Activated naive CD8-positive, alpha-beta T cell treated with anti-CD3 and anti-CD28 coated beads for 36 hours (primary cell): ENCODE results near the gene PLPPR5. TPM values are rescaled to one million over a fixed set of nuclear protein-coding genes. Genes with fewer than 3 reads are reported as not detected.

Experiments
- DNase-seq: peaks from one replicate; pipeline ENCODE4 v3.0.0; 2021
- H3K27ac Mint-ChIP-seq: one replicate; pipeline ENCODE4 v1.8.0; 2022; ENCODE audit warnings: mild to moderate bottlenecking, moderate library complexity, mixed read lengths
- H3K27me3 Mint-ChIP-seq: one replicate; pipeline ENCODE4 v1.8.0; 2022; ENCODE audit warnings: mild to moderate bottlenecking, mixed read lengths
- H3K36me3 Mint-ChIP-seq: one replicate; pipeline ENCODE4 v1.8.0; 2021; ENCODE audit warnings: mild to moderate bottlenecking, mixed read lengths
- H3K4me1 Mint-ChIP-seq: one replicate; pipeline ENCODE4 v1.8.0; 2021; ENCODE audit warnings: mixed read lengths
- H3K4me3 Mint-ChIP-seq: one replicate; pipeline ENCODE4 v1.8.0; 2022; ENCODE audit warnings: mild to moderate bottlenecking, moderate library complexity, mixed read lengths
- H3K9me3 Mint-ChIP-seq: one replicate; pipeline ENCODE4 v1.8.0; 2022; ENCODE audit warnings: mixed read lengths
- total RNA-seq, 2 experiments: library from RNA; stranded (reverse); gene quantifications; one replicate each; pipeline ENCODE4 v1.2.3, GENCODE V29; 2021

PLPPR5 gene
- total RNA-seq, 2 experiments from 2014 or later: not detected

GRCh38 chr1:98940722-98941079, 64.0 kb downstream of the PLPPR5 start:
- no peak for DNase-seq
- Mint-ChIP-seq H3K4me1 (peaks cover 12% of the 10 kb centered on the region), H3K27me3 (no peaks in the 10 kb centered on the region), H3K36me3 (no peaks in the 10 kb centered on the region), H3K27ac (no peak overlapping the region), H3K4me3 (no peak overlapping the region), H3K9me3 (no peaks in the 10 kb centered on the region)

DNA sequence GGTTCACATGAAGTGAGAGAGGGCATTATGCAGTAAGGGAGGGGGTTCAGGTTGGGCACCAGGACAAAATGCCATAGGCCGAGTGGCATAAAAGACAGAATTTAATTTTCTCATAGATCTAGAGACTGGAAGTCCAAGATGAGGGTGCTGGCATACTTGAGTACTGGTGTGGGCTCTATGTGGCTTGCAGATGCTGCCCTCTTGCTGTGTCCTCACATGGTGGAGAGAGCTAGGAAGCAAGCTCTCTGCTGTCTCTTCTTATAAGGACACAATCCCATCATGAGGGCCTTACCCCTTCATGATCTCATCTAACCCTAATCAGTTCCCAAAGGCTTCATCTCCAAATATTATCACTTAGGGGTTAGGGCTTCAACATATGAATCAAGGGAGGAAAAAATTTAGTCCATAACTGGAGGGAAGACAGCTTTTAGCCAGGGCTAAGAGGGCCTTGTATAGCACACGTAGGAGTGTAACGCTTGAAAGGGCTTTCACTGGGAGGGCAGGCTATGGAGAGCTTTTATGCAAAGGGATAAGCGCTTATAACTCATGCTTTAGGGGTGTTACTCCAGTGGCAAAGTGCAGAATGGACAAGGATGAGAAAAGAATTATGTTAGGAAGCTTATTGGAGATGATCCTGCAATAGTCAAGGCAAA, 64.5 kb downstream of the PLPPR5 start:
- Mint-ChIP-seq H3K27ac (no peak overlapping the region), H3K27me3 (no peaks in the 10 kb centered on the region), H3K36me3 (no peaks in the 10 kb centered on the region), H3K4me1 (peaks cover 12% of the 10 kb centered on the region), H3K4me3 (no peak overlapping the region), H3K9me3 (no peaks in the 10 kb centered on the region)
- DNase-seq: no peak

DNA sequence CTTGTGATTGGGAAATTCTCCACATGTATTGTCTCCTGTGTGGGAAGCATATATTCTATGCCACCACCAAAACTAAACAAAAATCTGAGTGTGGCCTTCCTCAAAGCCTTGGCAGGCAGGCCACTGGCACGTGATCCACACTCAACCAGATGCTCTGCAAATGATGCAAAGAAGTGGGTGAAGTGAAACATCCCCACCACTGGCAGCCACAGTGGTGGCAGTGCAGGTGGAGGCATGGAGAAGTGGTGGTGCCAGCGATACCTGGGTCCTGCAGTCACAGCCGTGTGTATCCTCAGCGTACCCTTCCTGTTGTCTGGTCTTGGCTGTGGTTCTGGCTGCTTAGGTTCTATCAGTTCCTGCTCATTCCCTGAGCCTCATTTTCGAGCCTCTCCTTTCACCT, 65.2 kb downstream of the PLPPR5 start:
- H3K36me3 Mint-ChIP-seq: no peaks in the 10 kb centered on the region
- no peak for DNase-seq
- no peak overlapping the region for H3K4me3 Mint-ChIP-seq
- H3K9me3 Mint-ChIP-seq: no peaks in the 10 kb centered on the region
- H3K27ac Mint-ChIP-seq: no peak overlapping the region
- no peaks in the 10 kb centered on the region for H3K27me3 Mint-ChIP-seq
- H3K4me1 Mint-ChIP-seq: peaks cover 13% of the 10 kb centered on the region

GRCh38 chr1:98937347-98937746, 67.3 kb downstream of the PLPPR5 start:
- DNase-seq: no peak
- no peak overlapping the region for H3K27ac Mint-ChIP-seq
- H3K36me3 Mint-ChIP-seq: no peaks in the 10 kb centered on the region
- peaks cover 13% of the 10 kb centered on the region for H3K4me1 Mint-ChIP-seq
- H3K9me3 Mint-ChIP-seq: no peaks in the 10 kb centered on the region
- H3K4me3 Mint-ChIP-seq: no peak overlapping the region
- no peaks in the 10 kb centered on the region for H3K27me3 Mint-ChIP-seq

DNA sequence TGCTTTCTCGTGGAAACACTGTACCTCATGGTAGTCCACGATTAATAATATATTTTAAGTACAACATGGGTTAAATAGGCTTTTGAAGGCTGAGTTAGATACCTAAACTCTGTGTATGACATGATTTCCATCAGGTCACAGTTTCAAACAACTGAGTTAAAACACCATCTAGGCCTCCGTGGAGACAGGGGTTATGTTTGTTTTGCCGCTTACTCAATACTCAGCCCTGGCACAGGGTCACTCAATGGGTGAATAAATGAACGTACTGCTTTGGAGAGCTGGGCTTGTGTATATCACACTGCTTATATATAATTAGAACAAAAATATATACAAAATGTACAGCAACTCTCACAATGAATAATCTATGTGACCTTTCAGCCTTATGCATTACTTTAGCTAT, 72.5 kb downstream of the PLPPR5 start:
- Mint-ChIP-seq H3K27me3 (no peaks in the 10 kb centered on the region), H3K4me3 (no peak overlapping the region), H3K9me3 (no peaks in the 10 kb centered on the region), H3K4me1 (peaks cover 1% of the 10 kb centered on the region), H3K27ac (no peak overlapping the region), H3K36me3 (no peaks in the 10 kb centered on the region)
- no peak for DNase-seq

DNA sequence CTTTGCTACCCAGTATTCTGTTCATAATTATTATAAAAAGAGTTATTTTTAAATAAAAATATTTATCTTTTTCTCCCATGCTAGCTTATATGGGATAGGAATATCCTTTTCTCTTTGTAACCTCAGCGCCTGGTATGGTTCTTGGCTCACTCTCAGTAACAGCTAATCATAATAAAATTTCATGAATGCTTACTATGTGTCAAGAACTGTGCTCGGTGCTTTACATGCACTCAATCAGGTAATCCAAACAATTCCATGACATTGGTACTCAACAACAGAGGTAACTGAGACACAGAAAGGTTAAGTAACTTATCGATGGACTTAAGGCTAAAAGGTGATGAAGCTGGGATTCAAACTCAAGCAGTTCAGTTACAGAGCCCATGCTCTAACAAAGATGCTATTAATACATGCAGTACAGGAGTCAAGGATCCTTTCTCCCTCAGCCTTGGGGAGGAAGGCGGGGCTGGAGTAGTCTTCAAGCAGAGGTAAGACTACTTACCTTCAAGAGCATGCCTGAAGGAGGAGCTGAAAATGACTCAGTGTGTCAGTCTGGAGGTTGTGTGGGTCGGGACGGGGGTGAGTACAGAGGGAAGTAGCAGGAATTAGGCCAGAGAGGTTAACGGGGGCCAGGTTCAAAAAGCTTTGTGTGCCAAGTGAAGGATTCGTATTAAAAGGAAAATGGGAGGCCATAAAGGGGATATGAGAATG, 73.4 kb downstream of the PLPPR5 start:
- Mint-ChIP-seq H3K36me3 (no peaks in the 10 kb centered on the region), H3K4me3 (no peak overlapping the region), H3K9me3 (no peaks in the 10 kb centered on the region), H3K4me1 (peaks cover 1% of the 10 kb centered on the region), H3K27ac (no peak overlapping the region), H3K27me3 (no peaks in the 10 kb centered on the region)
- no peak for DNase-seq

DNA sequence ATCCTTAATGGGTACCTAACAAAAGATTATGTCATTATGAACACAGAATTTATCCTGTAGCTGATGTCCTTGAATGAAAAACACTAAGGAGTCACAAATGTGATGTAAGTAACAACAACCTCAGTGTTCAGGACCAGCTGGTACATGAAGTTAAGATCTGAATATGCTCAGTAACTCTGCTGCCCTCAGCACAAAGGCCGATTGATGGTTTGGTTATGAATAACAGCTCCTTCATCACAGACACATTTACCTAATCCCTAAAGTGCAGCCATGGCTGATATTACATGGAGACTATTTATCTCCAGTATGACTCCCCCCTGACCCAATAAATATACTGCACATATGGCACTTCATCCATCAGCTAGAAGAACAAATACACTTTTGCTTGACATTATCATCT, 75.2 kb downstream of the PLPPR5 start:
- H3K27me3 Mint-ChIP-seq: no peaks in the 10 kb centered on the region
- no peaks in the 10 kb centered on the region for H3K4me1 Mint-ChIP-seq
- H3K9me3 Mint-ChIP-seq: no peaks in the 10 kb centered on the region

GRCh38 chr1:98926597-98926996, 78.1 kb downstream of the PLPPR5 start:
- Mint-ChIP-seq H3K9me3 (no peaks in the 10 kb centered on the region), H3K4me3 (no peak overlapping the region), H3K36me3 (no peaks in the 10 kb centered on the region), H3K4me1 (no peaks in the 10 kb centered on the region), H3K27ac (no peak overlapping the region), H3K27me3 (no peaks in the 10 kb centered on the region)
- DNase-seq: no peak

More for the DNA sequence above, 75.2 kb downstream of the PLPPR5 start:
- Mint-ChIP-seq H3K4me3 (no peak overlapping the region), H3K36me3 (no peaks in the 10 kb centered on the region), H3K27ac (no peak overlapping the region)
- no peak for DNase-seq

DNA sequence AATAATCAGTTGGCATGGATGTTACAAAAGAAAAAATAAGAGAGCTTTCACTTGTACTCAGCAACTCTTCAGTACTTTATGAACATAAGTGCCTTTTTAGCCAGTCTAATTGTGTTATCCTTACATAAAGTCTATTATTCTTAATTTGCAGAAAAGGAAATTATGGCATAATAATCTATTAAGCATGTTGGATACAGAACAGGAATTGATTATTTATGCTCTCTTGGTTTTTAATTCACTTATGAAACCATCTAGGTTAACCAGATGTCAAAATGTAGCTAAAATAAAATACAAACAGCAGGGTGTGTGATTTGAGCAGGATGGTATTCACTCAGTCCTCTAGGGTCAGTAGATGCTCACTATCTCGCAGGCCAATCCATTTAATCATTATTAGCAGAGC, 79.7 kb downstream of the PLPPR5 start:
- H3K27me3 Mint-ChIP-seq: no peaks in the 10 kb centered on the region
- H3K4me1 Mint-ChIP-seq: peaks cover under 1% of the 10 kb centered on the region
- H3K9me3 Mint-ChIP-seq: no peaks in the 10 kb centered on the region
- no peak for DNase-seq
- H3K27ac Mint-ChIP-seq: no peak overlapping the region
- no peak overlapping the region for H3K4me3 Mint-ChIP-seq
- no peaks in the 10 kb centered on the region for H3K36me3 Mint-ChIP-seq

- DNase-seq: no peak
- Mint-ChIP-seq H3K4me3 (no peak overlapping the region), H3K36me3 (no peaks in the 10 kb centered on the region), H3K4me1 (peaks cover 2% of the 10 kb centered on the region), H3K9me3 (no peaks in the 10 kb centered on the region), H3K27ac (no peak overlapping the region), H3K27me3 (no peaks in the 10 kb centered on the region)
These were observed 81.0 kb downstream of the PLPPR5 start for GRCh38 chr1:98923667-98924066.

- DNase-seq: no peak
- no peak overlapping the region for H3K4me3 Mint-ChIP-seq
- H3K27ac Mint-ChIP-seq: no peak overlapping the region
- H3K4me1 Mint-ChIP-seq: peaks cover 2% of the 10 kb centered on the region
- no peaks in the 10 kb centered on the region for H3K9me3 Mint-ChIP-seq
- H3K36me3 Mint-ChIP-seq: no peaks in the 10 kb centered on the region
- H3K27me3 Mint-ChIP-seq: no peaks in the 10 kb centered on the region
These were observed 82.8 kb downstream of the PLPPR5 start for GRCh38 chr1:98921817-98922216.

DNA sequence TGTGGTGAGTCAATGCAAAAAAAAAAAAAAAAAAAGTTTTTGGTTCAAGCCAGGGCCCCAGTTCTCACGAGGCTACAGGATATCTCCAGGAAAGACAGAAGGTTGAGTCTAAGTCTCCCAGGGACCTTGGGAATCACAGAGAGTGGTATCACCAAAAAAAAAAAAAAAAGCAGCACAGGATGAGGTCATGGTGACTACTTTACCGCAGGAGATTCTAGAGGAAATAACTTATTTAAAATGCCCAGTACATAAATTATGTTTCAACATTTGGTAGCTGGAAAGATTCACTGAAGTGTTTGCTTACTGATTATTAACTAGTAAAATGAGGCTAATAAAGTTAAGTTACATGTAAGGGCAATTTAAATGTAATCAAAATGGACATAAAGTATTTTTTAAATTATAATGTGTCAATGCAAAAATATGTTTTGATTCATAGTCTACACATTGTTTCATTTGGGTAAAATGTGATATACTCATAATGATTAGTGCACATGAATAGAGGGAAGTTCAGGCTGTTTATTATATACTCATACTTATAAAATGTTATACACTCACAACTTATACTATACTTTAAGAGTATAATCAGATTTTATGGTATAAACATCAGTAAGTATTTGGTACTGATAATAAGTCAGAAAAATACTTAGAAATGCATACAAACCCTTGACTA, 84.1 kb downstream of the PLPPR5 start:
- Mint-ChIP-seq H3K27me3 (no peaks in the 10 kb centered on the region), H3K9me3 (no peaks in the 10 kb centered on the region), H3K4me1 (peaks cover 2% of the 10 kb centered on the region), H3K27ac (no peak overlapping the region), H3K36me3 (no peaks in the 10 kb centered on the region), H3K4me3 (no peak overlapping the region)
- DNase-seq: no peak

GRCh38 chr1:98919652-98920051, 85.0 kb downstream of the PLPPR5 start:
- no peaks in the 10 kb centered on the region for H3K36me3 Mint-ChIP-seq
- H3K27me3 Mint-ChIP-seq: no peaks in the 10 kb centered on the region
- no peak for DNase-seq
- H3K9me3 Mint-ChIP-seq: no peaks in the 10 kb centered on the region
- H3K27ac Mint-ChIP-seq: no peak overlapping the region
- peaks cover 2% of the 10 kb centered on the region for H3K4me1 Mint-ChIP-seq
- no peak overlapping the region for H3K4me3 Mint-ChIP-seq

GRCh38 chr1:98919211-98919610, 85.5 kb downstream of the PLPPR5 start:
- no peak overlapping the region for H3K27ac Mint-ChIP-seq
- no peaks in the 10 kb centered on the region for H3K36me3 Mint-ChIP-seq
- H3K9me3 Mint-ChIP-seq: no peaks in the 10 kb centered on the region
- H3K4me1 Mint-ChIP-seq: peaks cover 2% of the 10 kb centered on the region
- no peak for DNase-seq
- no peak overlapping the region for H3K4me3 Mint-ChIP-seq
- H3K27me3 Mint-ChIP-seq: no peaks in the 10 kb centered on the region

- DNase-seq: no peak
- no peaks in the 10 kb centered on the region for H3K27me3 Mint-ChIP-seq
- H3K4me1 Mint-ChIP-seq: no peaks in the 10 kb centered on the region
- H3K4me3 Mint-ChIP-seq: no peak overlapping the region
- H3K9me3 Mint-ChIP-seq: no peaks in the 10 kb centered on the region
- H3K36me3 Mint-ChIP-seq: no peaks in the 10 kb centered on the region
- H3K27ac Mint-ChIP-seq: no peak overlapping the region
These were observed 90.1 kb downstream of the PLPPR5 start for GRCh38 chr1:98914547-98914946.

DNA sequence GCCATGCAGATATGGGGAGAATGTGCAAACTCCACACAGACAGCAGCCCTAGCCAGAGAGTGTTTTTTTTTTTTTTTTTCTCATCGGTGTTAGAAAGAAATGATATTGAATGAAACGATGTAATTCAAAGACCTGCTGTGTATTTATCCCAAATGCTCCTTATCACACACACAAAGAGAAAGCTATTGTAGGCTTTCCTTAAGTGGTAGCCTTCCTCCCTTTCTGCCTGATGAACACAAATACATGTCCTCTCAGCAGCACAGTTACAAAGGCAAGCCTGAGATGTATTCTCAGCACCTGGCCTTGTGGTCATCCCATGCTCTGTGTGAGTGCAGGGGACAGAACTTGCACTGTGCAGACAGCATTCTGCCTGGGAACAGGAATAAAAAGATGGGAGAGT, 93.8 kb downstream of the PLPPR5 start:
- Mint-ChIP-seq H3K36me3 (no peaks in the 10 kb centered on the region), H3K27ac (no peak overlapping the region), H3K4me3 (no peak overlapping the region), H3K4me1 (no peaks in the 10 kb centered on the region), H3K27me3 (no peaks in the 10 kb centered on the region), H3K9me3 (no peaks in the 10 kb centered on the region)
- no peak for DNase-seq
